ENCODE measurements around the gene KLHL33. TPM values are rescaled to one million over a fixed set of nuclear protein-coding genes. Genes with fewer than 3 reads are reported as not detected.

KLHL33 gene, protein sequence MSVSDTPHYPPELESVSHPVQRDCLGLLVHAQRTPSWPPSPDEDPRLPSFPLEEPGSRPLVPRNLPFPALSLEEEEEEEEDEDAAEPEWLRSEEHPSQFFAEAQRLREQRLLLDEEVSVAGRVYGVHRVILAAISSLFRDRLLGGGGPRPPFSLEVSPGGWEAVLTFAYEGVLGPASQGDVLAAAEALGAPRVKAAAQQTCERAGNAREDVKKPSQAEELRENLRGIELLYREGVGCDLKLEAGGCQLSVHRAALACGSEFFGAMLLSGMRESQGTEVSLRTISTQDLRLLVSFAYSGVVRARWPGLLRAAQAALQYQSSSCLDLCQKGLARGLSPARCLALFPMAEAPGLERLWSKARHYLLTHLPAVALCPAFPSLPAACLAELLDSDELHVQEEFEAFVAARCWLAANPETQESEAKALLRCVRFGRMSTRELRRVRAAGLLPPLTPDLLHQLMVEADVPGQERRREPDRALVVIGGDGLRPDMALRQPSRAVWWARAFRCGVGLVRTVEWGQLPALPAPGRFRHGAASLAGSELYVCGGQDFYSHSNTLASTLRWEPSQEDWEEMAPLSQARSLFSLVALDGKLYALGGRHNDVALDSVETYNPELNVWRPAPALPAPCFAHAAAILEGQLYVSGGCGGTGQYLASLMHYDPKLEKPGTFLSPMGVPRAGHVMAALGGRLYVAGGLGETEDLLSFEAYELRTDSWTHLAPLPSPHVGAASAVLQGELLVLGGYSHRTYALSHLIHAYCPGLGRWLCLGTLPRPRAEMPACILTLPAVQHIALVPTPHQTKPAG
- total RNA-seq, result 0.13 TPM in 1 of 2 replicates, not detected in the other

DNA sequence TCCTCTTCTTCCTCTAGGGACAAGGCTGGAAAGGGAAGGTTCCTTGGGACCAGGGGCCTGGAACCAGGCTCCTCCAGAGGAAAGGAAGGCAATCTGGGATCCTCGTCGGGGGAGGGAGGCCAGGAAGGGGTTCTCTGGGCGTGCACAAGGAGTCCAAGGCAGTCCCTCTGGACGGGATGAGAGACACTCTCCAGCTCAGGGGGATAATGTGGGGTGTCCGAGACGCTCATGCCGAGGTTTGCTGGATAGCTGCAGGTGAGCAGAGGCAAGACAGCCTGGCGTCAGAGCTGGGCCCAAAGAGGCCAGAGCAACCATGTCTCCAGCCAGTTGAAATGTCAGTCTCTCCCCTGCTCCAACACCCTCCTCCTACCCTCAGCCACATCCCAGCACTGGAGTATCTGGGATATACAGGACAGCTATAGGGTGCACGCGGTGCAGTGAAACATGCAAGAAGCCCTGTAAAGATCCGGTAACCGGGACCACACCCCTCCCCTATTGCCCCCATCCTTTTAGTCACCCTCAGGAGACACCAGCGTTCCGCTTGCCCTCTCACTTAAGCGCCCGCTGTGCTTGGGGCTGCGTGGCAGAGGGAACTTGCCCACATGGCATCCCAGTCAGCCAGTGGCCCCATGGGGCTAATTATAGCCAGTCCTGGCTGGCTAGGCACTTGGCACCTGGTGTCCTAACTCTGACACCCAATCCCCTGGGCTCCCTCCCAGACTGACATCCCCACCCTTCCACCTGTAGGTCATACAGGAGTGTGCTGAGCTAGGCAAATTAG, at the start of gene KLHL33:
Gene KLHL33, minus strand, starts transcription at position 585 of the 781 bp plus-strand sequence. Its CDS starts 355 bp downstream, at position 230.

DNA sequence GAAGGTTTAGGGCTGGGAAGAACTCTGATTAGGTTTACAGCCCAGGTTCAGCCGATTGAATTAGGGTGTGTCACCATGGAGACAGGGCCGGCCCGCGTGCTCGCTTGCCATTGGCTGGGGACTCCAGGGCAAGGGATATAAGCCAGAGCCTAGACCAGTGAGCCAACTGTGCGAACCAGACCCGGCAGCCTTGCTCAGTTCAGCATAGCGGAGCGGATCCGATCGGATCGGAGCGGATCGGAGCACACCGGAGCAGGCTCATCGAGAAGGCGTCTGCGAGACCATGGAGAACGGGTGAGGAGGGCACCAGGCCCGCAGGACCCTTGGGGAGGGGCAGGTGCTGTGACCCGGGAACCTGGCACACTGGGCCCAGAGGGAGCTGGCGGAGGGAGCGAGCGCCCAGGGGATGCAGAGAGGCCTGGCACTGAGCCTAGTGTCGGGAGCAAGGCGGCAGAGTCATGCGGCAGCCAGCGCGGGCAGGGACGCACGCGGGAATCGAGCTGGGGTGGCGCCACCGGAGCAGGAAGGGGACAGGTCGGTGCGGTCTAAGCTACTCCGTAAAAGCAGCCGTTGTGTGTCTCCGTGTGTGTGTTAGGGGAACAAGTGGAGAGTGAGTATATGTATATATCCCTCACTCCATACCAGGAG, 33.4 kb upstream of the KLHL33 start, which contains the start of gene PNP:
Gene PNP, plus strand, starts transcription at position 165 of the 648 bp plus-strand sequence. Its CDS starts 119 bp downstream, at position 284.

DNA sequence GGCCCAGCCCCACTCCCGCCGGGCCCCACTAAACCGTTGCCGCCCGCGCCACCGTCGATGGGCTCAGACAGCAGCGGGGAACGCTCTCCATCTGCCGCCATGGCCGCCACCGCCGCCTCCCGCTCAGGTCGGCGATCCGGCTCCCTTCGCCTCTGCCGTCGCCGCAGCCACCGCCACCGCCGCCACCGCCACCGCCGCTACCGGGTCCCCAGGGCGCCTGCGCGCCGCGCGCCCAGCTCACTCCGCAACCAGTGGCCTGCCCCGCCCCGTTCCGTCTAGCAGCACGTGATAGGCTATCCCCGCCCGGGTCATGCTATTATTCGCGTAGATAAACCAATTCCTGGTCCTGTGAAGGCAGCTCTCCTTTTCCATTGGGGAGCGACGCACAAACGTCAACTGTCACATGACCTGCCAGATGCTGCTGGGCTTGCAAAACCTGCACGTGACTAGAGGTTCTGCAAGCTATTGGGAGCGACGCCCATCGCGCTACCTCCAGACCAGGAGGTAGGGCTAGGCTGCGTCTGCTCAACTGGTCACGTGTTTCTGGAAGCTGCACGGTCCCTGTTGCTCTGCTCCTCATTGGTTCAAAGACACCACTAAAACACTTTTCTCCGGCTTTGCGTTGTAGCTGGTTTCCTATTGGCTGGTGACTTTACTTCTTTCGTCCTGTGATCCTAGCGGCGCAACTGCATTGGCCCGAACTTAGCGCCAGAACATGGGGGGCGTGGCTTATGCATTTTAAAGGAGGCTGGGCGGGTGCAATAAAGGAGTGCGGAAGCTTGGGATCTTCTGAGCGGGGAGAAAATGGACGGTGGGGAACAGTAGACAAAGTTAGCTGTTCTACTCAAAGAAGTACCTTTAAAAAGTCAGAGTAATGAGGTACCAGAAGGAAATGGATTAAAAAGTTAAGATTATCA, 25.5 kb upstream of the KLHL33 start, which contains the start of gene PIP4P1:
Gene PIP4P1, minus strand, starts transcription at position 210 of the 917 bp plus-strand sequence. Its CDS starts 109 bp downstream, at position 101.

DNA sequence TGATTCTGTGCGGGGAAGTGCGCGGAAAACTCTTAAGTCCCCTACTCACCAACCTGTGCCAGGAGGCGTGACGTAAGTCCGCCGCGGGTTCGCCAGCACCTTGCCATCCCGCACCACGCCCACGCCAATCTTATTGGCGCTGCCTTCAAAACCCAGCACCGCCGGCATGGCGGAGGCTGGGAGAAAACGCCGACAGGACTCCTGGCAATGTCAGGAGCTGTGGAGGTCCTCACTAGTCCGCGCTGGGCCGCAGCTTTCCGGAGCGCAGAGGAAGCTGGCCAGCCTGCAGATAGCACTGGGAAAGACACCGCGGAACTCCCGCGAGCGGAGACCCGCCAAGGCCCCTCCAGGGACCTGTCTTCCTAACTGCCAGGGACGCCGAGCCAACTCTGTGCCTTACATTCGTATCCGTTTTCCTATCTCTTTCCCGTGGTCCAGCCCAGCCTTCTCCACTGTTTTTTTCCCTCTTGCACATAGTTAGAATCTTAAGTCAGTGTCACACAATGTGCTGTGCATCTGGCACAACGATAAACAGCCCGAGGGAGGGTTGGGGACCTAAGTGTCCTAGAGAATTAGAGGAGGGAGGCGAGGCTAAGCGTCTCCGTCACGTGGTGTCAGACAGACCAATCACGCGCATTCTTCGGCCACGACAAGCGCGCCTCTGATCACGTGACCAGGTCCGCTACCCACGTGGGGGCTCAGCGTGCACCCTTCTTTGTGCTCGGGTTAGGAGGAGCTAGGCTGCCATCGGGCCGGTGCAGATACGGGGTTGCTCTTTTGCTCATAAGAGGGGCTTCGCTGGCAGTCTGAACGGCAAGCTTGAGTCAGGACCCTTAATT, 18.8 kb upstream of the KLHL33 start, which contains the start of the genes APEX1 and OSGEP:
Gene APEX1, plus strand, starts transcription at position 711 of the 839 bp plus-strand sequence. CDS start 420 bp downstream, outside the sequence.
Gene OSGEP, minus strand, starts transcription at position 297 of the 839 bp plus-strand sequence. Its CDS starts 129 bp downstream, at position 168.

DNA sequence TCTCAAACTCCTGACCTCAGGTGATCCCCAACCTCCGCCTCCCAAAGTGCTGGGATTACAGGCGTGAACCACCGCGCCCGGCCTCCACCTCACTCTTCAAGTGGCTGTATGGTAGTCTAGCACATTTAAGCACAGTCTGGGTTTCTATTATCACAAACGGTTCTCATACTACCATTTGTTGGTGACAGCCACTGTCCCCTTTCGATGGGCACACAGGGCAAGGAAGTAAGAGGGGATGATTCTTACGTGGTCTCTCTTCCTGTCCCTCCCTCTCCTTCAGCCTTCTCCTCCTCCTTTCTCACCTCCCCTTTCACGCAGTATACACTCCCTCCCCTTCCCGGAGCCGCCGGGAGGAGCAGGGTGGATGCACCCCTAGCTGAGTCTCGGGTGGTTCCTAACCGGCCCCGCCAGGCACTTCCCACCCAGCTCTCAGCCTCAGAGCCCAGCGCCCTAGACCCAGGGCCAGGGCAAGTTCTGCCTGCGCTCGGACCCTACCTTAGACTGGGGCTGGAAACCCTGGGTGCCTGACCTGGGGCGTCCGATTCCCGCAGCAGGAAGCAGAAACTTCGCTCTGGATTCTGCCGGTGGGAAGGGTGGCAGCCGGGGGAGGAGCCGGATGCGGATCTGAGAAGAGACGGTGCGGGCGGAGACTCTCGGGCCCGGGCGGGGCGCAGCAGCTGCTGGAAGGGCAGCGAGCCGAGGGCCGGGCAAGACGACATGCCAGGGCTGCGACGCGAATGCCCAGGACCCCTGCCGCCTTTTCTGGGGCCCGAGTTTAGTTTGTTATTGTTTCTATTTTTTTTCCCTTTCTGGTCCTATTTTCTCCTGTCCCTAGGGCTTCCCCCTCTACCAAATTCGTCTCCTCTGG, 22.9 kb downstream of the KLHL33 start, which contains the start of gene TEP1:
Gene TEP1, minus strand, starts transcription at position 626 of the 868 bp plus-strand sequence. CDS start 5,062 bp downstream, outside the sequence.

Other genes starting within 250 kb of the KLHL33 start
- not detected in 2 replicates for gene OR11G2, start 245.3 kb downstream of the KLHL33 start, total RNA-seq
- not detected in 2 replicates for gene OR11H6, start 212.5 kb downstream of the KLHL33 start, total RNA-seq
- gene OR11H7, start 207.2 kb downstream of the KLHL33 start, total RNA-seq, result not detected in 2 replicates
- not detected in 2 replicates for gene OR11H4, start 196.9 kb downstream of the KLHL33 start, total RNA-seq
- 12.9 and 15.8 TPM in 2 replicates for gene TTC5, start 130.2 kb downstream of the KLHL33 start, total RNA-seq
- 80.0 and 116 TPM in 2 replicates for gene CCNB1IP1, start 102.9 kb downstream of the KLHL33 start, total RNA-seq
- 6.3 and 12.9 TPM in 2 replicates for gene PARP2, start 92.5 kb downstream of the KLHL33 start, total RNA-seq
- gene TEP1, start 22.7 kb downstream of the KLHL33 start, total RNA-seq, result 8.8 and 16.8 TPM in 2 replicates
- gene OSGEP, start 18.6 kb upstream of the KLHL33 start, total RNA-seq, result 17.4 and 52.4 TPM in 2 replicates
- gene APEX1, start 19.1 kb upstream of the KLHL33 start, total RNA-seq, result 196 and 208 TPM in 2 replicates
- gene PIP4P1, start 25.3 kb upstream of the KLHL33 start, total RNA-seq, result 12.2 and 16.9 TPM in 2 replicates
- gene PNP, start 33.2 kb upstream of the KLHL33 start, total RNA-seq, result 15.6 and 42.8 TPM in 2 replicates
- not detected in 2 replicates for gene RNASE10, start 69.4 kb upstream of the KLHL33 start, total RNA-seq
- not detected in 2 replicates for gene RNASE9, start 124.9 kb upstream of the KLHL33 start, total RNA-seq
- not detected in 2 replicates for gene RNASE11, start 151.8 kb upstream of the KLHL33 start, total RNA-seq
- not detected in 2 replicates for gene RNASE12, start 155.2 kb upstream of the KLHL33 start, total RNA-seq
- gene OR6S1, start 205.5 kb upstream of the KLHL33 start, total RNA-seq, result not detected in 2 replicates
- 18.6 and 27.5 TPM in 2 replicates for gene RNASE4, start 248.4 kb upstream of the KLHL33 start, total RNA-seq

Data from epithelial cell of alveolus of lung (primary cell).